CD8-positive, alpha-beta memory T cell (primary cell): ENCODE results near the gene ALPK3. TPM values are rescaled to one million over a fixed set of nuclear protein-coding genes. Genes with fewer than 3 reads are reported as not detected.

ENCODE experiments used
- CTCF ChIA-PET: fragments of 350-600 bp; sonication (Branson Sonifier 250); formaldehyde crosslinking; loops from one replicate; lab custom pipeline; 2021; ENCODE audit warnings: antibody characterized with exemption; lab: Charles Lee
- POLR2A ChIA-PET: fragments of 350-600 bp; sonication (Branson Sonifier 250); formaldehyde crosslinking; loops from one replicate; lab custom pipeline; 2021; ENCODE audit warnings: antibody characterized with exemption; lab: Charles Lee
- DNase-seq, 5 donors: peaks; one replicate each; pipeline versions ENCODE4 v3.0.0 to v3.0.0-alpha.2; 2020 to 2022; ENCODE audit warnings: mixed read lengths in 1 of 5
- H3K27ac ChIP-seq: one replicate; pipeline ENCODE4 v1.7.0; 2013; ENCODE audit warnings: low read depth, mild to moderate bottlenecking, low read length, moderate library complexity
- H3K27me3 ChIP-seq: 2 replicates; pipeline ENCODE4 v1.7.0; 2013; ENCODE audit warnings: low read length, mild to moderate bottlenecking; ENCODE audit not compliant: insufficient read depth, poor library complexity, severe bottlenecking
- H3K36me3 ChIP-seq: 2 replicates; pipeline ENCODE4 v1.7.0; 2013; ENCODE audit warnings: mild to moderate bottlenecking, low read length, moderate library complexity; ENCODE audit not compliant: insufficient read depth
- H3K4me1 ChIP-seq: 2 replicates; pipeline ENCODE4 v1.7.0; 2013; ENCODE audit warnings: mild to moderate bottlenecking, low read length, moderate library complexity; ENCODE audit not compliant: insufficient read depth
- H3K4me3 ChIP-seq: 2 replicates; pipeline ENCODE4 v1.7.0; 2013; ENCODE audit warnings: mild to moderate bottlenecking, low read length
- H3K9me3 ChIP-seq: 2 replicates; pipeline ENCODE4 v1.7.0; 2013; ENCODE audit warnings: mild to moderate bottlenecking, low read length
- H3K27ac Mint-ChIP-seq, 8 donors: one replicate each; pipeline ENCODE4 v1.8.0; 2020 to 2021; ENCODE audit warnings: mixed read lengths in 8 of 8, mild to moderate bottlenecking in 6 of 8, inconsistent platforms in 3 of 8, moderate library complexity in 3 of 8
- H3K27me3 Mint-ChIP-seq, 2 donors: one replicate each; pipeline ENCODE4 v1.8.0; 2020 to 2021; ENCODE audit warnings: mixed read lengths in 2 of 2, mild to moderate bottlenecking in 1 of 2, moderate library complexity in 1 of 2
- H3K36me3 Mint-ChIP-seq, 3 donors: one replicate each; pipeline ENCODE4 v1.8.0; 2020 to 2021; ENCODE audit warnings: mixed read lengths in 3 of 3, inconsistent platforms in 1 of 3, mild to moderate bottlenecking in 1 of 3
- H3K4me1 Mint-ChIP-seq, 3 donors: one replicate each; pipeline ENCODE4 v1.8.0; 2020 to 2021; ENCODE audit warnings: mixed read lengths in 3 of 3, inconsistent platforms in 1 of 3, mild to moderate bottlenecking in 1 of 3
- H3K4me3 Mint-ChIP-seq, 7 donors: one replicate each; pipeline ENCODE4 v1.8.0; 2020 to 2021; ENCODE audit warnings: mixed read lengths in 7 of 7, mild to moderate bottlenecking in 6 of 7, moderate library complexity in 4 of 7, inconsistent platforms in 2 of 7
- H3K9me3 Mint-ChIP-seq, 5 donors: one replicate each; pipeline ENCODE4 v1.8.0; 2020 to 2022; ENCODE audit warnings: mixed read lengths in 5 of 5, mild to moderate bottlenecking in 3 of 5, moderate library complexity in 2 of 5, inconsistent platforms in 1 of 5
- polyA plus RNA-seq: library from polyadenylated mRNA; unstranded; fragments of 300-500 nt; fragmentation: Illumina TruSeq; gene quantifications from one replicate; pipeline ENCODE4 v1.2.3, GENCODE V29; 2021
- total RNA-seq, 2 experiments: library from RNA; stranded (reverse); gene quantifications; one replicate each; pipeline ENCODE4 v1.2.3, GENCODE V29; 2021

ALPK3 gene
- under 1 TPM; 0.07 to 0.18 TPM for total RNA-seq
- polyA plus RNA-seq = 0.03 TPM

- Mint-ChIP-seq H3K27me3 (peaks cover 9 to 18% of the 10 kb centered on the region in 2 donors), H3K27ac (peak within 1 kb of the TSS in 3 of 8 donors; percentile 23 to 70 (median 29)), H3K4me1 (peaks cover 5 to 11% (median 10%) of the 10 kb centered on the region in 3 donors), H3K4me3 (no peak within 1 kb of the TSS), H3K36me3 (peaks cover 0 to 2% (median 0%) of the 10 kb centered on the region in 3 donors), H3K9me3 (no peaks in the 10 kb centered on the region)
- POLR2A ChIA-PET = interaction anchor here (0.6 kb wide), 1 partner anchor 228 kb away, joined by 3 read pairs; no protein-coding TSS in a partner anchor
- DNase-seq = no peak
- Histone ChIP-seq H3K36me3 (no peaks in the 10 kb centered on the region), H3K27me3 (no peaks in the 10 kb centered on the region), H3K27ac (no peak within 1 kb of the TSS), H3K4me1 (peaks cover 8% of the 10 kb centered on the region), H3K4me3 (no peak within 1 kb of the TSS), H3K9me3 (no peaks in the 10 kb centered on the region)
- CTCF ChIA-PET = no interaction called here
Measured at GRCh38 chr15:84816694-84817465, at the start of gene ALPK3. Gene ALPK3, plus strand, starts transcription at chr15:84817356. Its CDS starts 97 bp downstream, at chr15:84817453.

- Histone ChIP-seq H3K27me3 (no peaks in the 10 kb centered on the region), H3K4me1 (peaks cover 8% of the 10 kb centered on the region), H3K27ac (no peak overlapping the region), H3K36me3 (peaks cover 11% of the 10 kb centered on the region), H3K9me3 (no peaks in the 10 kb centered on the region), H3K4me3 (no peak overlapping the region)
- no peaks in the 10 kb centered on the region for H3K9me3 Mint-ChIP-seq
- H3K4me1 Mint-ChIP-seq = peaks cover 37 to 67% (median 62%) of the 10 kb centered on the region in 3 donors
- POLR2A ChIA-PET = no interaction called here
- CTCF ChIA-PET = no interaction called here
- DNase-seq = no peak
- H3K36me3 Mint-ChIP-seq = peaks cover 0 to 57% (median 12%) of the 10 kb centered on the region in 3 donors
- H3K4me3 Mint-ChIP-seq = no peak overlapping the region
- peak overlapping the region in 5 of 8 donors; percentile 5 to 72 (median 32) for H3K27ac Mint-ChIP-seq
- no peaks in the 10 kb centered on the region for H3K27me3 Mint-ChIP-seq
Measured at GRCh38 chr15:84772031-84772430, 45.1 kb upstream of the ALPK3 start.

- no peaks in the 10 kb centered on the region for H3K9me3 ChIP-seq
- Mint-ChIP-seq H3K27me3 (no peaks in the 10 kb centered on the region), H3K4me3 (no peak overlapping the region), H3K4me1 (peaks cover 37 to 63% (median 62%) of the 10 kb centered on the region in 3 donors), H3K9me3 (no peaks in the 10 kb centered on the region), H3K36me3 (peaks cover 0 to 53% (median 12%) of the 10 kb centered on the region in 3 donors), H3K27ac (peak overlapping the region in 2 of 8 donors; percentile 72 to 81)
- DNase-seq = no peak
- POLR2A ChIA-PET = no interaction called here
- CTCF ChIA-PET = no interaction called here
- H3K4me1 ChIP-seq = peaks cover 8% of the 10 kb centered on the region
- H3K27ac ChIP-seq = no peak overlapping the region
- peaks cover 11% of the 10 kb centered on the region for H3K36me3 ChIP-seq
- no peak overlapping the region for H3K4me3 ChIP-seq
- no peaks in the 10 kb centered on the region for H3K27me3 ChIP-seq
Measured at GRCh38 chr15:84772467-84772866, 44.7 kb upstream of the ALPK3 start.

GRCh38 chr15:84773716-84774115 is 43.4 kb upstream of the ALPK3 start:
- H3K9me3 Mint-ChIP-seq = no peaks in the 10 kb centered on the region
- H3K4me1 ChIP-seq = peaks cover 8% of the 10 kb centered on the region
- H3K4me1 Mint-ChIP-seq = peaks cover 40 to 68% (median 66%) of the 10 kb centered on the region in 3 donors
- no peak overlapping the region for H3K4me3 Mint-ChIP-seq
- CTCF ChIA-PET = no interaction called here
- POLR2A ChIA-PET = interaction anchor here (0.7 kb wide), 1 partner anchor 34 kb away, joined by 3 read pairs; no protein-coding TSS in a partner anchor
- peaks cover 11% of the 10 kb centered on the region for H3K36me3 ChIP-seq
- peak overlapping the region in 3 of 8 donors; percentile 35 to 89 (median 76) for H3K27ac Mint-ChIP-seq
- H3K27ac ChIP-seq = no peak overlapping the region
- no peaks in the 10 kb centered on the region for H3K9me3 ChIP-seq
- H3K27me3 Mint-ChIP-seq = no peaks in the 10 kb centered on the region
- no peak overlapping the region for H3K4me3 ChIP-seq
- peaks cover 0 to 53% (median 19%) of the 10 kb centered on the region in 3 donors for H3K36me3 Mint-ChIP-seq
- no peak for DNase-seq
- H3K27me3 ChIP-seq = no peaks in the 10 kb centered on the region

- Histone ChIP-seq H3K9me3 (no peaks in the 10 kb centered on the region), H3K27ac (no peak overlapping the region), H3K27me3 (no peaks in the 10 kb centered on the region), H3K36me3 (peaks cover 14% of the 10 kb centered on the region), H3K4me3 (no peak overlapping the region), H3K4me1 (peaks cover 7% of the 10 kb centered on the region)
- ChIA-PET CTCF (interaction anchor here (0.6 kb wide), 1 partner anchor 149 kb away, joined by 3 read pairs; no protein-coding TSS in a partner anchor), POLR2A (no interaction called here)
- peaks cover 30 to 67% (median 57%) of the 10 kb centered on the region in 3 donors for H3K4me1 Mint-ChIP-seq
- H3K9me3 Mint-ChIP-seq = no peaks in the 10 kb centered on the region
- H3K36me3 Mint-ChIP-seq = peaks cover 0 to 52% (median 12%) of the 10 kb centered on the region in 3 donors
- H3K27me3 Mint-ChIP-seq = no peaks in the 10 kb centered on the region
- H3K27ac Mint-ChIP-seq = peak overlapping the region in 6 of 8 donors; percentile 24 to 89 (median 55)
- no peak overlapping the region for H3K4me3 Mint-ChIP-seq
- DNase-seq = no peak
Measured at GRCh38 chr15:84775867-84776449, 41.2 kb upstream of the ALPK3 start.

GRCh38 chr15:84778194-84778593 is 39.0 kb upstream of the ALPK3 start:
- H3K36me3 ChIP-seq = peaks cover 11% of the 10 kb centered on the region
- no peaks in the 10 kb centered on the region for H3K27me3 ChIP-seq
- Mint-ChIP-seq H3K36me3 (peaks cover 0 to 61% (median 14%) of the 10 kb centered on the region in 3 donors), H3K4me3 (no peak overlapping the region), H3K9me3 (no peaks in the 10 kb centered on the region), H3K4me1 (peaks cover 23 to 60% (median 53%) of the 10 kb centered on the region in 3 donors), H3K27me3 (no peaks in the 10 kb centered on the region), H3K27ac (peak overlapping the region in 1 of 8 donors; percentile 47)
- H3K9me3 ChIP-seq = no peaks in the 10 kb centered on the region
- no peaks in the 10 kb centered on the region for H3K4me1 ChIP-seq
- no peak overlapping the region for H3K27ac ChIP-seq
- ChIA-PET CTCF (no interaction called here), POLR2A (no interaction called here)
- no peak for DNase-seq
- no peak overlapping the region for H3K4me3 ChIP-seq

GRCh38 chr15:84780492-84780891 is 36.7 kb upstream of the ALPK3 start:
- Mint-ChIP-seq H3K4me1 (peaks cover 24 to 59% (median 54%) of the 10 kb centered on the region in 3 donors), H3K9me3 (no peaks in the 10 kb centered on the region), H3K27ac (peak overlapping the region in 2 of 8 donors; percentile 30 to 32), H3K4me3 (no peak overlapping the region), H3K27me3 (no peaks in the 10 kb centered on the region), H3K36me3 (peaks cover 6 to 70% (median 21%) of the 10 kb centered on the region in 3 donors)
- no peak for DNase-seq
- ChIA-PET CTCF (no interaction called here), POLR2A (no interaction called here)
- Histone ChIP-seq H3K36me3 (peaks cover 29% of the 10 kb centered on the region), H3K4me3 (no peak overlapping the region), H3K4me1 (peaks cover 4% of the 10 kb centered on the region), H3K9me3 (no peaks in the 10 kb centered on the region), H3K27me3 (no peaks in the 10 kb centered on the region), H3K27ac (no peak overlapping the region)

GRCh38 chr15:84781495-84781894 is 35.7 kb upstream of the ALPK3 start:
- Mint-ChIP-seq H3K27ac (peak overlapping the region in 2 of 8 donors; percentile 26 to 61), H3K36me3 (peaks cover 6 to 73% (median 21%) of the 10 kb centered on the region in 3 donors)
- POLR2A ChIA-PET = no interaction called here

More at GRCh38 chr15:84781495-84781894, 35.7 kb upstream of the ALPK3 start:
- H3K27ac ChIP-seq = no peak overlapping the region
- H3K27me3 ChIP-seq = no peaks in the 10 kb centered on the region
- Mint-ChIP-seq H3K4me3 (no peak overlapping the region), H3K27me3 (no peaks in the 10 kb centered on the region), H3K4me1 (peaks cover 29 to 60% (median 54%) of the 10 kb centered on the region in 3 donors), H3K9me3 (no peaks in the 10 kb centered on the region)
- no peak overlapping the region for H3K4me3 ChIP-seq
- H3K36me3 ChIP-seq = peaks cover 29% of the 10 kb centered on the region
- DNase-seq = no peak
- CTCF ChIA-PET = no interaction called here
- H3K4me1 ChIP-seq = peaks cover 4% of the 10 kb centered on the region
- no peaks in the 10 kb centered on the region for H3K9me3 ChIP-seq
